ENCODE measurements around the gene GOLM1.

DNA sequence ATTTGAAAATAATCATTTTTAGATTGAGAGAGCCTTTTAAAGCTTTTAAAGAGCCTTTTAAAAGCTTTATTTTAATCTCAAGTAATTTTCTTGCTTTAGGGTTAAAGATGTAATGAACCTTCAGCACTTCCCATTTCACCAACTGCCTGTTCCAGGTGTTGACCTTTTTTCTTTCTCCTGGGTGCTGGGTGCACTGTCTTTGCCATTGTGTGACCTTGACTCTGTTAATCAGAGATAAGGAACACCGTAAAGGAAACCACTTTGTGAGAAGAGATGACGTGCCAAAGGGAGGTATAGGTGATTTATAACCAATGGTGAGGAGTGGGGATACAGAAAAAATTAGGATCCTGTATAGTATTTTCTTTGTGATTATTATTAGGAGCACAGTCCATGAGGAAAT lies 90.2 kb downstream of the GOLM1 start:
- TF ChIP-seq EZH2 (optimal IDR thresholded peaks at IDR 0.05; ENCODE audit: low read depth, low read length): no peak
- no peak for TF ChIP-seq EZH2phosphoT487 (IDR thresholded peaks at IDR 0.05; ENCODE audit: low read length)
- TF ChIP-seq, protein P1, sequence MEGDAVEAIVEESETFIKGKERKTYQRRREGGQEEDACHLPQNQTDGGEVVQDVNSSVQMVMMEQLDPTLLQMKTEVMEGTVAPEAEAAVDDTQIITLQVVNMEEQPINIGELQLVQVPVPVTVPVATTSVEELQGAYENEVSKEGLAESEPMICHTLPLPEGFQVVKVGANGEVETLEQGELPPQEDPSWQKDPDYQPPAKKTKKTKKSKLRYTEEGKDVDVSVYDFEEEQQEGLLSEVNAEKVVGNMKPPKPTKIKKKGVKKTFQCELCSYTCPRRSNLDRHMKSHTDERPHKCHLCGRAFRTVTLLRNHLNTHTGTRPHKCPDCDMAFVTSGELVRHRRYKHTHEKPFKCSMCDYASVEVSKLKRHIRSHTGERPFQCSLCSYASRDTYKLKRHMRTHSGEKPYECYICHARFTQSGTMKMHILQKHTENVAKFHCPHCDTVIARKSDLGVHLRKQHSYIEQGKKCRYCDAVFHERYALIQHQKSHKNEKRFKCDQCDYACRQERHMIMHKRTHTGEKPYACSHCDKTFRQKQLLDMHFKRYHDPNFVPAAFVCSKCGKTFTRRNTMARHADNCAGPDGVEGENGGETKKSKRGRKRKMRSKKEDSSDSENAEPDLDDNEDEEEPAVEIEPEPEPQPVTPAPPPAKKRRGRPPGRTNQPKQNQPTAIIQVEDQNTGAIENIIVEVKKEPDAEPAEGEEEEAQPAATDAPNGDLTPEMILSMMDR (IDR thresholded peaks at IDR 0.05; ENCODE audit: low read length): no peak

Measured in MM.1S (cell line).